Panc1 (cell line): ENCODE data around the gene AATK. TPM values are rescaled to one million over a fixed set of nuclear protein-coding genes. Genes with fewer than 3 reads are reported as not detected.
A peak's percentile ranks its signal among the peaks of the same experiment; 100 is the strongest.

Experiments used
- ATAC-seq: fragments of 200-7000 bp; cut with Tn5 transposase; 2 replicates; pipeline ENCODE4 v1.9.1; 2020; ENCODE audit warnings: mild to moderate bottlenecking, moderate library complexity
- Bru-seq: library from RNA; stranded (reverse); fragments of 400-500 nt; gene quantifications from one replicate; lab custom pipeline; 2021; lab: Mats Ljungman, UMichigan
- BruChase-seq, 2 experiments: library from RNA; stranded (reverse); fragments of 400-500 nt; gene quantifications; one replicate each; lab custom pipeline; 2021; lab: Mats Ljungman, UMichigan
- BruUV-seq: library from RNA; stranded (reverse); fragments of 400-500 nt; replicated peaks from 2 replicates; lab custom pipeline; 2021; lab: Mats Ljungman, UMichigan
- CTCF ChIA-PET: fragments of 300-600 bp; sonication (Branson Sonifier 250); formaldehyde crosslinking; loops from one replicate; lab custom pipeline; 2022; ENCODE audit warnings: antibody characterized with exemption; lab: Charles Lee
- POLR2A ChIA-PET: fragments of 300-600 bp; sonication (Branson Sonifier 250); formaldehyde crosslinking; loops from one replicate; lab custom pipeline; 2022; ENCODE audit warnings: antibody characterized with exemption; lab: Charles Lee
- DNase-seq: peaks from one replicate; pipeline ENCODE4 v3.0.0-alpha.2; 2010; ENCODE audit warnings: low read depth, low spot score
- H3K27ac ChIP-seq: 2 replicates; pipeline ENCODE4 v1.5.1; 2011; ENCODE audit warnings: mild to moderate bottlenecking, low read length, inconsistent platforms
- H3K27me3 ChIP-seq: fragments of 200-500 bp; sonication (Bioruptor generic); 2 replicates; pipeline ENCODE4 v1.6.0; 2014; ENCODE audit warnings: low read length, inconsistent platforms; ENCODE audit not compliant: control insufficient read depth, insufficient read depth
- H3K36me3 ChIP-seq: fragments of 200-500 bp; sonication (Bioruptor generic); 2 replicates; pipeline ENCODE4 v1.5.1; 2014; ENCODE audit warnings: inconsistent platforms, mild to moderate bottlenecking, low read length, moderate library complexity; ENCODE audit not compliant: control insufficient read depth, insufficient read depth
- H3K4me1 ChIP-seq: 2 replicates; pipeline ENCODE4 v1.5.1; 2011; ENCODE audit warnings: inconsistent platforms, mild to moderate bottlenecking, low read length, moderate library complexity; ENCODE audit not compliant: control insufficient read depth, insufficient read depth
- H3K4me3 ChIP-seq, 2 experiments: 2 replicates each; pipeline ENCODE4 v1.5.1; 2011 to 2012; ENCODE audit warnings: low read depth in 2 of 2, low read length in 2 of 2, mild to moderate bottlenecking in 2 of 2, inconsistent platforms in 1 of 2, moderate library complexity in 1 of 2
- H3K9me3 ChIP-seq: fragments of 200-500 bp; sonication (Bioruptor generic); 2 replicates; pipeline ENCODE4 v1.5.1; 2014; ENCODE audit warnings: low read depth, mild to moderate bottlenecking, inconsistent platforms, low read length, moderate library complexity; ENCODE audit not compliant: control insufficient read depth, insufficient read depth
- CTCF ChIP-seq: fragments of 450-650 bp; IDR thresholded peaks from 2 replicates; pipeline ENCODE4 v1.5.1; 2017; ENCODE audit warnings: mild to moderate bottlenecking
- POLR2AphosphoS5 ChIP-seq: IDR thresholded peaks from 2 replicates; pipeline ENCODE4 v1.6.1; 2012; ENCODE audit warnings: mild to moderate bottlenecking, low read depth, low read length, moderate library complexity
- REST ChIP-seq, 2 experiments: IDR thresholded peaks; 2 replicates each; pipeline ENCODE4 v1.6.1; 2011 to 2012; ENCODE audit warnings: low read depth in 2 of 2, control low read depth in 1 of 2, low read length in 1 of 2, mild to moderate bottlenecking in 1 of 2, moderate library complexity in 1 of 2; ENCODE audit not compliant: insufficient read depth in 1 of 2
- SIN3A ChIP-seq: IDR thresholded peaks from 2 replicates; pipeline ENCODE4 v1.6.1; 2012; ENCODE audit warnings: low read depth, mild to moderate bottlenecking, low read length, moderate library complexity, borderline replicate concordance; ENCODE audit not compliant: insufficient read depth
- TCF7L2 ChIP-seq: IDR thresholded peaks from 2 replicates; pipeline ENCODE4 v1.6.1; 2011; ENCODE audit warnings: mild to moderate bottlenecking, low read depth, low read length, inconsistent platforms
- in situ Hi-C: cut with HindIII; loops from 2 replicates; pipeline ENCODE4 v1.10.0; 2016; ENCODE audit warnings: low sequenced_read_pairs, low pct_unique_long_range_greater_than_20kb
- intact Hi-C: fragments of 100-400 bp; cut with micrococcal nuclease; formaldehyde crosslinking; loops from one replicate; pipeline ENCODE4 v1.10.0; 2022; ENCODE audit not compliant: unreplicated experiment
- long read RNA-seq: library from polyadenylated mRNA; unstranded; transcript quantifications from one replicate; pipeline ENCODE4 v2.0.0, GENCODE V29; 2021; ENCODE audit not compliant: unreplicated experiment
- polyA plus RNA-seq: library from polyadenylated mRNA; unstranded; fragments of >200 nt; gene quantifications from one replicate; pipeline ENCODE4 v1.2.1, GENCODE V29; 2012; ENCODE audit warnings: missing spikeins; ENCODE audit not compliant: insufficient read length
- total RNA-seq: library from RNA; stranded (reverse); gene quantifications from one replicate; pipeline ENCODE4 v1.2.1, GENCODE V29; 2021; ENCODE audit not compliant: unreplicated experiment

AATK gene
- total RNA-seq (3.7 TPM), Bru-seq, nascent RNA (percentile 30 among the genes with signal in this experiment), BruChase-seq, experiment 1, labeled RNA remaining after a 2-hour chase (percentile 32 among the genes with signal in this experiment), BruChase-seq, experiment 2, labeled RNA remaining after a 6-hour chase (percentile 41 among the genes with signal in this experiment)
- polyA plus RNA-seq: 6.9 TPM
- long read RNA-seq, partial matches to known transcripts: 0 of 2 reads
- long read RNA-seq, other reads (novel, unspliced or antisense): 2 of 2 reads

- H3K4me3 ChIP-seq: peak within 1 kb of the TSS; percentile 35 to 51
- BruUV-seq: no TSS peak
- peak within 1 kb of the TSS; percentile 45 for H3K27ac ChIP-seq
- ChIA-PET POLR2A (no interaction called here), CTCF (no interaction called here)
- intact Hi-C loops (no loop called here), in situ Hi-C loops (no loop called here)
- H3K4me1 ChIP-seq: peaks cover 16% of the 10 kb centered on the region
- H3K9me3 ChIP-seq: no peaks in the 10 kb centered on the region
- H3K36me3 ChIP-seq: no peaks in the 10 kb centered on the region
- TF ChIP-seq SIN3A (no peak), POLR2AphosphoS5 (no peak), REST (IDR thresholded peaks at IDR 0.05; ENCODE audit: insufficient read depth in 1 of 2, low read depth in 2 of 2, low read length in 1 of 2) (no peak), TCF7L2 (no peak), CTCF (no peak)
- ATAC-seq: peak; percentile 5; the same call in 1 of the 2 replicates
- H3K27me3 ChIP-seq: no peaks in the 10 kb centered on the region
- DNase-seq: no peak
Observed at GRCh38 chr17:81166033-81166492, at the start of gene AATK. AATK (minus strand) TSS chr17:81166221; CDS start chr17:81165992, 229 bp downstream.

- no peak for TF ChIP-seq SIN3A
- no peaks in the 10 kb centered on the region for H3K9me3 ChIP-seq
- no peak overlapping the region for H3K4me3 ChIP-seq
- ATAC-seq (no peak), DNase-seq (no peak)
- H3K4me1 ChIP-seq: no peaks in the 10 kb centered on the region
- intact Hi-C loops: no loop called here
- CTCF ChIA-PET: no interaction called here
- in situ Hi-C loops: no loop called here
- POLR2A ChIA-PET: no interaction called here
- no TSS peak for BruUV-seq
- no peaks in the 10 kb centered on the region for H3K27me3 ChIP-seq
- H3K27ac ChIP-seq: no peak overlapping the region
- H3K36me3 ChIP-seq: no peaks in the 10 kb centered on the region
Observed at GRCh38 chr17:81213978-81214377, 48.0 kb upstream of the AATK start.

- in situ Hi-C loops: no loop called here
Observed at GRCh38 chr17:81212365-81212764, 46.3 kb upstream of the AATK start.

More at GRCh38 chr17:81212365-81212764, 46.3 kb upstream of the AATK start:
- DNase-seq (no peak), ATAC-seq (no peak)
- BruUV-seq: TSS peak; percentile 74
- Histone ChIP-seq H3K27me3 (no peaks in the 10 kb centered on the region), H3K4me1 (no peaks in the 10 kb centered on the region), H3K9me3 (no peaks in the 10 kb centered on the region), H3K36me3 (no peaks in the 10 kb centered on the region), H3K4me3 (no peak overlapping the region), H3K27ac (no peak overlapping the region)
- ChIA-PET CTCF (interaction anchor here (0.7 kb wide), 1 partner anchor 18 kb away, joined by 6 read pairs; no protein-coding TSS in a partner anchor), POLR2A (no interaction called here)
- TF ChIP-seq TCF7L2: no peak
- no peak for TF ChIP-seq POLR2AphosphoS5
- no peak for TF ChIP-seq REST (IDR thresholded peaks at IDR 0.05; ENCODE audit: insufficient read depth in 1 of 2, low read depth in 2 of 2, low read length in 1 of 2)
- TF ChIP-seq SIN3A: no peak
- no peak for TF ChIP-seq CTCF
- intact Hi-C loops: no loop called here
